ENCODE data around the gene MYDGF.

The MYDGF gene

DNA sequence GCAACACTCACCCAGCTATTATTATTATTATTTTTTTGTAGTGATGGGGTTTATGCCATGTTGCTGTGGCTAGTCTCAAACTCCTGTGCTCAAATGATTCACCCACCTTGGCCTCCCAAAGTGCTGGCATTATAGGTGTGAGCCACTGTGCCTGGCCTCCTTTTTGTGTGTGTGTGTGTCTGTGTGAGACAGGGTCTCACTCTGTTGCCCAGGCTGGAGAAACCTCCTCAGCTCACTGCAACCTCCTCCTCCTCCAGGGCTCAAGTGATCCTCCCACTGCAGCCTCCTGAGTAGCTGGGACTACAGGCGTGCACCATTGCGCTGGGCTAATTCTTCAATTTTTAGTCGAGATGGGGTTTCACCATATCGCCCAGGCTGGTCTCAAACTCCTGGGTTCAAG lies 3.6 kb upstream of the MYDGF start:
- no peak for DNase-seq

GRCh38 chr19:4673216-4673615 lies 3.1 kb upstream of the MYDGF start:
- no peak for DNase-seq

GRCh38 chr19:4671185-4671851 lies 1.2 kb upstream of the MYDGF start:
- no peak for DNase-seq

DNA sequence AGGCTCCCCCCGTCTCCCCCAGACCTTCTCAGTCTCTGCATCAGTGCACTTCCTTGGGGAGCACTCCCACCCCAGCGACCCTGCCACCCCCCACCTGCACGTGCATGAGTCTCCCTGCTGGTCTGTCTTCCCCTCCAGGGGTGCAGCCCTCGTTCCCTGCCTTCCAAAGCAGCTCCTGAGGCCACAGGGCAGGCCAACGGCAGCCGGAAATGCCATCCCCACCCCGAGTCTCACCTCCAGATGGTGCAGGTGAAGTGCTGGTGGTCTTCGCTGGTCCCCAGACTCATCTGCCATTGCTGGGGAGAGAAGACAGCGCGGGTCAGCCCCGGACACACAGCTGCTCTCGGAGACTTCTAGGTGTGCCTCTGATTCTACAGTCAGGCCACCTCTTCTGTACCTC lies 5.5 kb downstream of the MYDGF start:
- no peak for DNase-seq

DNA sequence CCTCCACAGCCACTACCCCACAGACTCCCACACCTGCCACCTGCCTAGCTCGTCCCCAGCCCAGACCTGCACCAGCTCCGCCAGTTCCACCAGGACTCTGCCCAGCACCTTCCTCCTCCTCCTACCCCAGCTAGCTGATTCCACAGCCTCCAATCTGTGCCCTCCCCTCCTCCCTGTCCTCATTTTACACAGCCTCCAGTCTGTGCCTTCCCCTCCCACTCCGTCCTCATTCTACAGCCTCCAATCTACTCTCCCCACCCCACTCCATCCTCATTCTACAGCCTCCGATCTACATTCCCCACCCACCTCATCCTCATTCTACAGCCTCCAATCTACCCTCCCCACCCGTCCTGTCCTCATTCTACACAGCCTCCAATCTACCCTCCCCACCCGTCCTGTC lies 7.3 kb downstream of the MYDGF start:
- no peak for DNase-seq

DNA sequence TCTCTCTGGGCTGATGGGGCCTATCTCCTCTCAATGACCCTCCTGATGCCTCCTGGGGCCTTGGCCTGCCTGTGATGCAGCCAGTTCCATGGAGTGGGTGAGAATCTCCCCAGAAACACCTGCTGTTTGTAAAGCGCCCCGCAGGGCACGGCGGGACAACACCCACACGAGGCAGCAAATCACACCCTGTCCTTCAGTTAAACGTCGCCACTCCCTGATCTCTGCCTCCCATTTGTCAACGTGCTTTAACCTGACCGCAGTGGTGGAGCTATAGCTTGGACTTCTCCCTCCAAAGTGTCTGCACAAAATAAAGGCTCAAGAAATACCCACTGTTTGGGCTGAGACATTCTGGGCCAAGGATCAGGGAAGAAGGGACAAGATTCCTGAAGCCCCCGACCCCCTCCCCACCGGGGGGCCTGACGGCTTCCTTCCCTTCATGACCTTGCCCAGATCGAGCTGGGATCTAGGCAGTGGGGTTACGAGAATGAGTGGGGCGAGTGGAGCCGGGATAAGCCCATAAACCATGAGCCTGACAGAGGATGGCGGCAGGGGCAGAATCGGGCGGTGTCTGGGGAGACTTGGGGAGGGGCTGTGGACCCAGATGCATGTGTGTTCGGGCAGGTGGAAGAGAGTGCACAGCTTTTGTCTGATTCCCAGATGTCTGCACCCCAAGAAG lies 8.0 kb downstream of the MYDGF start:
- no peak for DNase-seq

GRCh38 chr19:4660993-4661392 lies 9.1 kb downstream of the MYDGF start:
- DNase-seq: no peak

DNA sequence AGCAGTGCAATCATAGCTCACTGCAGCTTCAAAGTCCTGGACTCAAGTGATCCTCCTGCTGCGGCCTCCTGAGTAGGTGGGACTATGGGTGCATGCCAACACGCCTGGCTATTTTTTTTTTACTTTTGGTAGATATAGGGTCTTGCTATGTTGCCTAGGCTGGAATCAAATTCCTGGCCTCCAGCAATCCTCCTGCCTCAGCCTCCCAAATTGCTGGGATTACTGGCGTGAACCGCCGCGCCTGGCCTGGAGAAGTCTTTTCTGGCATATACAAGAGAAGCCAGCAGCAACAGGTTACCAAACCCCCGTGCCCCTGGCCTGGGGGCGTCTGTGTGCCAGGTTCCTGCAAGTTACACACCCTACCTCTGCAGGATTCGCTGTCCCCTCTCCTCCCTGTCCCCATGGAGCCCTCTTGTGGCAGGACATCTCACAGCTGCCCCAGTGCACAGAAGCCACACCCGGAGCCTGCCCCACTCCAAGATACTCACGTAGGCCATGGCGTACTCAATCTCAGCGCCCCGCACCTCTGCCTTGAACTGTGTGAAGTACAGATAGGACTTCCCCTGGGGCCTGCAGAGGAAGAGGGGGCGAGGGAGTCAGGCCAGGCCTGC lies 9.9 kb downstream of the MYDGF start:
- no peak for DNase-seq

GRCh38 chr19:4657835-4658234 lies 12.3 kb downstream of the MYDGF start:
- no peak for DNase-seq

DNA sequence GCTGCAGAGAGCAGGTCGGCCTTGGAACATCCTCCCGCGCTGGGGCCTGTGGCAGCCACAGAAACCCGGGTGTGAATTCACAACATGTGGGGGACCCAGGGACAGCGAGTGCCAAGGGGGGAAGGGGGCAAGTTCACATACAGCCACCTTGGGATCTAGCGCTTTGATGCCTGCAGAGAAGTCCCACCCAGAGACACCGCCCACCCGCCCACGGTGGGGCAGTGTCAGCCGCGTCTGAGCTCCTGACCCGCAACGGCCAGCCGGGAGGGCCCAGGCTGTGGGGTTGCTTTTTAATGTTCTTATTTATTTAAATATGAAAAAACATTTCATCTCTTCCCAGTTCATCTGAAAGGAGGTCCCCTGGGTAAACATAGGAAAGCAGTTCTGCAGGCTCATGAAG lies 12.9 kb downstream of the MYDGF start:
- DNase-seq: no peak

DNA sequence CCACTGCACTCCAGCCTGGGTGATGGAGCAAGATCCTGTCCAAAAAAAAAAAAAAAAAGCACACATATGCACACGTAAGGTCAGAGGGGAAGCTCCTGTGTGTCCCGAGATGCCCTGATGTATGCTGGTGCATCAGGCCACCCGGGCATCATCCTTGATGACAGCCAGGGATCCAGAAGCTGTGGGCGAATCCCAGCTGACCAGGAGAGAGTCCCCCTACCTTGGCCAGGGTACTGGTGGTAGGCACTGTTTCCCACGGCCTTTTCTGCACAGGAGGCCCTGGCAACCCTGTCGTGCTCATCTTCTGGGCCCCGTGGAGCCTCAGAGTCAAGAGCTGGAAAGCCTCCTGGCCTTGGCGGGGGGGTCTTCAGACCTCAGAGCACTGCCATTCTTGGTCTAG lies 14.0 kb downstream of the MYDGF start:
- no peak for DNase-seq

DNA sequence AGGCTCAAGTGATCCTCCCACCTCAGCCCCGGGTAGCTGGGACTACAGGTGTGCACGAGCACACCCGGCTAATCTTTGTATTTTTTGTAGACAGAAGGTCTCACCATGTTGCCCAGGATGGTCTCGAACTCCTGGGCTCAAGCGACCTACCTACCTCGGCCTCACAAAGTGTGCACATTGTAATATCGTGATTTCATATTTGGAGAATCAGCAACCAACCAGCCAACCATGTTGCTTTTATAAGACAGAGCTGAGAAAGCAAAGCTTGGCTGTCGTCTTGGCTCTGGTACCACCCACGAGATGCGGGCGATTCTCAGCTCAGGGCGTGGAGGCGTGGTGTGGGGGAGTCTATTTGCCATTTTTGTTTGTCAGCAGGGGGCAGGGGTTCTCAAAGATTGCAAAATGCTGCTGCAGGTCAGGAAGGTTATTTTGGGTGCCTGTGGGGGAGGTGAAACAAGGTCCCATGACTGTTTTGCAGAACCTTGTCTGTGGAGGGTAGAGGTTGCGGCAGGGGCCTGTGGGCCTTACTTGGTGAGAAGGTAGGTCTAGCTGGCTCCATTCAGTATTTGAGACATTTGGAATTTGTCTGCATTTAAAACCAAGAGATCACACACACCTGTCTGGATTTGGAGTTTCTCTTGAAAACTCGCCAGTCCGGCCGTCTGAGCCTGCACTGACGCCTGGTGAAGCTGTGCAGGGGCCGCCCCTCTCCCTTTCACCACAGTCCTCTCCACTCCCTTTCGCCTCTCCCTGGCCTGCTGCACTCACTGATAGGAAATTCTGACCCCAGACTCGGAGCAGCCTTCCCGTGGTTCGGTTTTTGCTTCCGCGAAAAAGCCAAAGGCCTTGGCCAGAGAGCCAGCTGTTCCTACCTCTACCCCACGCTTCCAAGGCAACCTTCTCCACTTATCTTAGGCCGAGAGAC lies 15.4 kb downstream of the MYDGF start:
- DNase-seq: no peak

- no peak for DNase-seq
Observed at GRCh38 chr19:4653793-4654436, 16.2 kb downstream of the MYDGF start.

- DNase-seq: no peak
Observed at GRCh38 chr19:4652075-4652474, 18.1 kb downstream of the MYDGF start.

DNA sequence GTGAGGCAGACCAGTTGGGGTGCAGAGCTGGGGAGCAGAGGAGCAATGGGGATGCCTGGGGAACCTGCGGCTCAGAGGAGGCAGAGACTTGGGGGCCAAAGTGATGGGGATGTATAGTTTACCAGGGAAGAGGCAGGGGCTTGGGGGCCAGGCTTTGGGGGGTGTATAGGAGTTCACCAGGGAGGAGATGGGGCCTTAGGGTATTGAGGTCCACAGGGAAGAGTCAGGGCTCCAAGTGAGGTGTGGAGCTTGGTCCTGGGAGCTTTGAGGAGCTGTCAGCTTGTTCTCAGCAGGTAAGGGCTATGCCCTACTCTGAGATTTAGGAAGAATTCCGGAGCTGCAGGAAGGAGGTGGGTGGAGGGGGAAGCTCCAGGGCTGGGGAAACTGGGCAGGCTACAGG lies 20.0 kb downstream of the MYDGF start:
- DNase-seq: no peak

GRCh38 chr19:4649392-4650047 lies 20.6 kb downstream of the MYDGF start:
- no peak for DNase-seq

- DNase-seq: no peak
Observed at GRCh38 chr19:4647676-4648644, 22.2 kb downstream of the MYDGF start.

DNA sequence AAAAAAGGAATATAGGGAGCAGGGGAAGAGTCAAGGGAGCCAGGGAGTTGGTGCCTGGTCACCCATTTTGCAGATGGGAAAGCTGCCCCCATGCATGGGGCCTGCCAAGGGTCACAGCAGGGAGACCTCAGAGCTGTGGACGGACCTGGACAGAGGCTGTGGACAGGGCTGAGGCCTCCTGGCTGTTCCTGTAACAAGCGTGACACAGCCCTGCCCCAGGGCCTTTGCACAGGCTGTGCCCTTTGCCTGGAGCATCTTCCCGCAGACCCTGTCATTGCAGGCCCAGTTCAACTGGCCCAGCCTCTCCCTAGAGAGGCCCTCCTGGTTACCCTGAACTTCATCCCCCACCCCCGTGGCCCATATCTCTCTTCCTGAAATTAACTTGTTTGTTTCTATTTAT lies 24.4 kb downstream of the MYDGF start:
- no peak for DNase-seq

DNA sequence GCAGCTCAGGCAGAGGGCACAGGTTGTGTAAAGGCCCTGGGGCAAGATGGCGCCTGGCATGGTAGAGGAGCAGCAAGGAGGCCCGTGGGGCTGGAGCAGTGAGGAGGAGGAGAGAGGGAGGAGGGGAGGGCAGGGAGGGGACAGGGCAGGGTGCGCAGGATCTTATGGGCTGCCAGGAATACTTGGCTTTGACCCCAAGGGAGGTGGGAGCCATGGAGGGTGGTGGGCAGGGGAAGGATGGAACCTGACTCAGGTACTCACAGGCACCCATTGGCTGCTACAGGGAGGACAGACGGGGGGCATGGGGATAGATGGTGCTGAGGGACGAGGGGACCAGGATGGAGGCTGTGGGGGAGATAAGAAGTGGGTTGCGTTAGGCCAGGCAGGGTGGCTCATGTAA lies 27.5 kb downstream of the MYDGF start:
- no peak for DNase-seq

- no peak for DNase-seq
Observed at GRCh38 chr19:4641132-4641531, 29.0 kb downstream of the MYDGF start.
